ENCODE data around the gene ACTMAP.

The ACTMAP gene

GRCh38 chr19:40778706-40779284, 28.5 kb upstream of the ACTMAP start:
- H3K27ac ChIP-seq, result peak overlapping the region; percentile 81
- TF ChIP-seq ZFX (IDR thresholded peaks at IDR 0.05) (no peak), CTCF (conservative IDR thresholded peaks at IDR 0.05) (no peak)

- H3K27ac ChIP-seq, result peak within 1 kb of the TSS; percentile 81
Measured at GRCh38 chr19:40777937-40778705, 27.8 kb upstream of the ACTMAP start, which contains the start of gene RAB4B. TSS of gene RAB4B (plus strand) at chr19:40778247. CDS start at chr19:40778376, 129 bp downstream.

GRCh38 chr19:40777645-40777936, 27.3 kb upstream of the ACTMAP start:
- peak overlapping the region; percentile 81 for H3K27ac ChIP-seq
- TF ChIP-seq CTCF (conservative IDR thresholded peaks at IDR 0.05) (no peak), ZFX (IDR thresholded peaks at IDR 0.05) (no peak)

More at GRCh38 chr19:40777937-40778705, 27.8 kb upstream of the ACTMAP start, which contains the start of gene RAB4B:
- TF ChIP-seq CTCF (conservative IDR thresholded peaks at IDR 0.05) (no peak), ZFX (IDR thresholded peaks at IDR 0.05) (no peak; the same call in 1 of the 2 replicates)

- TF ChIP-seq ZFX (IDR thresholded peaks at IDR 0.05) (no peak), CTCF (conservative IDR thresholded peaks at IDR 0.05) (no peak)
Measured at GRCh38 chr19:40776932-40777644, 26.8 kb upstream of the ACTMAP start.

GRCh38 chr19:40776364-40776763, 26.1 kb upstream of the ACTMAP start:
- TF ChIP-seq ZFX (IDR thresholded peaks at IDR 0.05) (no peak), CTCF (conservative IDR thresholded peaks at IDR 0.05) (no peak)
- no peak overlapping the region for H3K27ac ChIP-seq

More at GRCh38 chr19:40776932-40777644, 26.8 kb upstream of the ACTMAP start:
- peak overlapping the region; percentile 81 for H3K27ac ChIP-seq

- H3K27ac ChIP-seq, result no peak overlapping the region
- TF ChIP-seq ZFX (IDR thresholded peaks at IDR 0.05), result no peak
- TF ChIP-seq CTCF (conservative IDR thresholded peaks at IDR 0.05), result no peak
Measured at GRCh38 chr19:40775632-40776022, 25.4 kb upstream of the ACTMAP start.
